ENCODE results near the gene SCN1B.
A peak's percentile ranks its signal among the peaks of the same experiment; 100 is the strongest.
"Not testable (repeated sequence)": the region's sequence is repeated elsewhere in the genome, so short reads cannot be mapped to it uniquely, and the experiment has no call there.

The SCN1B gene

GRCh38 chr19:35015954-35016351 is 14.3 kb upstream of the SCN1B start:
- DNase-seq = no peak

GRCh38 chr19:35017507-35017906 is 12.8 kb upstream of the SCN1B start:
- peak in 12 of 58 donors; percentile 12 to 45 (median 19) for DNase-seq

- DNase-seq = no peak
These were observed 11.9 kb upstream of the SCN1B start for GRCh38 chr19:35018379-35018778.

GRCh38 chr19:35019144-35019543 is 11.1 kb upstream of the SCN1B start:
- DNase-seq = no peak

GRCh38 chr19:35021016-35021415 is 9.3 kb upstream of the SCN1B start:
- no peak for DNase-seq

GRCh38 chr19:35021596-35021995 is 8.7 kb upstream of the SCN1B start:
- no peak for DNase-seq

GRCh38 chr19:35022460-35022859 is 7.8 kb upstream of the SCN1B start:
- no peak for DNase-seq

GRCh38 chr19:35023428-35023827 is 6.8 kb upstream of the SCN1B start:
- peak in 1 of 58 donors; percentile 19 for DNase-seq

GRCh38 chr19:35024095-35024494 is 6.2 kb upstream of the SCN1B start:
- DNase-seq = no peak

GRCh38 chr19:35025969-35026368 is 4.3 kb upstream of the SCN1B start:
- no peak for DNase-seq

- no peak for DNase-seq
These were observed 3.9 kb upstream of the SCN1B start for GRCh38 chr19:35026418-35026817.

- no peak for DNase-seq
These were observed 3.3 kb upstream of the SCN1B start for GRCh38 chr19:35027009-35027408.

- DNase-seq = no peak
These were observed 2.2 kb upstream of the SCN1B start for GRCh38 chr19:35027851-35028599.

- not testable (repeated sequence) for DNase-seq
These were observed 1.7 kb upstream of the SCN1B start for GRCh38 chr19:35028600-35028885.

GRCh38 chr19:35029275-35029736 is 964 bp upstream of the SCN1B start:
- not testable (repeated sequence) for DNase-seq

- no peak for DNase-seq
These were observed 473 bp upstream of the SCN1B start for GRCh38 chr19:35029737-35030256.

GRCh38 chr19:35031072-35031881 is 1.0 kb downstream of the SCN1B start:
- DNase-seq = peak in 27 of 58 donors; percentile 7 to 53 (median 26)

- DNase-seq = no peak
These were observed 2.1 kb downstream of the SCN1B start for GRCh38 chr19:35032356-35032865.

- no peak for DNase-seq
These were observed 3.1 kb downstream of the SCN1B start for GRCh38 chr19:35033067-35034004.

- DNase-seq = no peak
These were observed 3.8 kb downstream of the SCN1B start for GRCh38 chr19:35034005-35034502.

Measured in anterior cingulate cortex (tissue), 58 donors.